ENCODE measurements around the gene VWC2L.

DNA sequence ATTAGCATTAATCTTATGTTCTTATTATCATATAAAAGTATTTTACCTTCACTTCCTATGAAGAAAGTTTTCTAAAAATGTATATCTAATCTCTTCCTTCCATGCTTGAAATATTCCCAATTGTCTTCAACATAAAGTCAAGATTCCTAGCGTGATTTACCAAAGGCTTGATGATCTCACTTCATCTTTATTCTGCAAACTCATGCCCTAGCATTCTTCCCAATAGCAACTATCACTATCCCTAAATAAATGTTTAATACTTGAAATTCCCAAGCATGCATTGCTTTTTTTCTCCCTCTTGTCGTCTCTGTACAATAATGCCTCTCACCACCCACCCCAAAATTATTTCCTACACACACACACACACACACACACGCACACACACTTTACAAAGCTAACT lies 125.8 kb downstream of the VWC2L start:
- no peak for TF ChIP-seq POLR2AphosphoS5 (IDR thresholded peaks at IDR 0.05; ENCODE audit: low read length)
- TF ChIP-seq, protein P1, sequence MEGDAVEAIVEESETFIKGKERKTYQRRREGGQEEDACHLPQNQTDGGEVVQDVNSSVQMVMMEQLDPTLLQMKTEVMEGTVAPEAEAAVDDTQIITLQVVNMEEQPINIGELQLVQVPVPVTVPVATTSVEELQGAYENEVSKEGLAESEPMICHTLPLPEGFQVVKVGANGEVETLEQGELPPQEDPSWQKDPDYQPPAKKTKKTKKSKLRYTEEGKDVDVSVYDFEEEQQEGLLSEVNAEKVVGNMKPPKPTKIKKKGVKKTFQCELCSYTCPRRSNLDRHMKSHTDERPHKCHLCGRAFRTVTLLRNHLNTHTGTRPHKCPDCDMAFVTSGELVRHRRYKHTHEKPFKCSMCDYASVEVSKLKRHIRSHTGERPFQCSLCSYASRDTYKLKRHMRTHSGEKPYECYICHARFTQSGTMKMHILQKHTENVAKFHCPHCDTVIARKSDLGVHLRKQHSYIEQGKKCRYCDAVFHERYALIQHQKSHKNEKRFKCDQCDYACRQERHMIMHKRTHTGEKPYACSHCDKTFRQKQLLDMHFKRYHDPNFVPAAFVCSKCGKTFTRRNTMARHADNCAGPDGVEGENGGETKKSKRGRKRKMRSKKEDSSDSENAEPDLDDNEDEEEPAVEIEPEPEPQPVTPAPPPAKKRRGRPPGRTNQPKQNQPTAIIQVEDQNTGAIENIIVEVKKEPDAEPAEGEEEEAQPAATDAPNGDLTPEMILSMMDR (IDR thresholded peaks at IDR 0.05 in 2 of 3, conservative IDR thresholded peaks at IDR 0.05 in 1 of 3; ENCODE audit: control insufficient read depth in 2 of 3, extremely low read depth in 1 of 3, insufficient read depth in 1 of 3, low read depth in 3 of 3, low read length in 3 of 3) = no peak
